NCI-H1048 (cell line): ENCODE measurements around the gene TFEC.
"Not testable (repeated sequence)": the region's sequence is repeated elsewhere in the genome, so short reads cannot be mapped to it uniquely, and the experiment has no call there.

Experiments
- DNase-seq: peaks from one replicate; lab custom pipeline; 2025; lab: John Stamatoyannopoulos, UW

Gene TFEC

GRCh38 chr7:116030651-116031276 is at the start of gene TFEC:
Gene TFEC (minus strand): TSS chr7:116030763. CDS start chr7:115984441, 46,322 bp downstream.
- DNase-seq, result no peak

DNA sequence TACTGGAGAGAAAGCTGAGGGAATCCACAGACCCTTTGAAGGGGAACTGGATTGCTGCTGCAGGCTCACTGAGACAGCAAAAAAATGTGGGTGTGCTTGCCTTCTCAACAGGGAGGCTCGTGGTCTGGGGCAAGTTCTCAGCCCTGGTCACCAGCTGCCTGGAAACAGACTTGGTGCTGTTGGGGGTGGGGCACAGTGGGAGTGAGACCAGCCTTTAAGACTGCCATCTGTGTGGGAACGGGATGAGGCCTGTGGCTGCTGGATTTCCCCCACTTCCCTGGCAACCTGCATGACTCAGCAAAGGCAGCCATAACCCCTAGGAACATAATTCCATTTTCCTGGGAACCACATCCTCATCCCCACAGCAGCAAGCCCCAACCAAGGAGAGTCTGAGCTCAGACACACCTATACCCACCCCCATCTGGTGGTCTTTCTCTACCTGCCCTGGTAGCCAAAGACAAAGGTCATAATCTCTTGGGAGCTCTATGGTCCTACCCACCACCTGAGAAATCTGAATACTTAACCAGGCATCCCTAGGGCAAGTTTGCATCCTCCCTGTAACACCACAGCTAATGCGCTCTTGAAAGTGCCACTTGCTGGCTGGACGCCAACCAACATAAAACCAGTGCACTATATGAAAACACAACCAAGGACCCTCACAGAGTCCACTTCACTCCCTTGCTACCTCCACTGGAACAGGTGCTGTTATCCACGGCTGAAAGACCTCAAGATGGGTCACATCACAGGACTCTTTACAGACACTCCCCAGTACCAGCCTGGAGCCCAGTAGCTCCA is 45.0 kb upstream of the TFEC start:
- DNase-seq, result no peak

DNA sequence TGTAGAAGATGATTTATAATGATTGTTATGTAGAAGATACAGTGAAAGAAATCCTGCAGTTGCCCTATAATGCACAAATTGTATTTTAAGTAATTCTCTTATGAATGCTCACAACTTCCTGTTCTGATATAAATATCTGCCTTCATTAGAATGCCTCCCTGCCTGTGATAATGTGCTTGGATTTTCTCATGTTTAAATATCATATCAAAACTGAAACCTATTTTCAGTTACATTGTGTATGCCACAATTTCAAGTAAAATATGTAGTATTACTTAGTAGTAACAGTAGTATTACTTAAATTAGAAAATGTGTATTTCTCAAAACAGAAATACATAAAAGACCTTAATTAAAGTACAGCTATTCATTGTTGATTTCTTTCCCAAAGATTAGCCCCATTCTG is 41.1 kb upstream of the TFEC start:
- no peak for DNase-seq

GRCh38 chr7:116064179-116064578 is 33.6 kb upstream of the TFEC start:
- no peak for DNase-seq

- DNase-seq, result no peak
These were observed 32.1 kb upstream of the TFEC start for GRCh38 chr7:116062666-116063065.

GRCh38 chr7:116052006-116052405 is 21.4 kb upstream of the TFEC start:
- DNase-seq, result no peak

GRCh38 chr7:116047261-116047660 is 16.7 kb upstream of the TFEC start:
- DNase-seq, result not testable (repeated sequence)

GRCh38 chr7:116045532-116045931 is 15.0 kb upstream of the TFEC start:
- no peak for DNase-seq

GRCh38 chr7:116041615-116042014 is 11.1 kb upstream of the TFEC start:
- no peak for DNase-seq

DNA sequence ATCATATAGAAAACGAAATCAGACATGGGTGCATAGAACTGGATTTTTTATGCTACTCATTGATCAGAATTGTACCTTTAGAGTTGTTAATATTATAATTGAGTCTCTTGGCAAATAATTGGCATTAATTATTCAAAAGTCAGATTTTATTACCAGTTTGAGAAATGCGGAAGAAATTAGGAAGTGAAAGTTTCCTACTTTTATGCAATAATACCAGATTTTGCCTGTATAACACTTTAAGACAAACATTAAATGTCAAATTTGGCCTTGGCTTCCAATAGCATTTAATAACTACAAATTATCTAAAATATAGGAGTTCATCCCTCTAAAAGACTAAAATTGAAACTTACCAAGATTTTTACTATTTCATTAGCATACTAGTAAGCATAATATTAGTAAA is 6.8 kb upstream of the TFEC start:
- no peak for DNase-seq

GRCh38 chr7:116034411-116034810 is 3.8 kb upstream of the TFEC start:
- DNase-seq, result no peak

DNA sequence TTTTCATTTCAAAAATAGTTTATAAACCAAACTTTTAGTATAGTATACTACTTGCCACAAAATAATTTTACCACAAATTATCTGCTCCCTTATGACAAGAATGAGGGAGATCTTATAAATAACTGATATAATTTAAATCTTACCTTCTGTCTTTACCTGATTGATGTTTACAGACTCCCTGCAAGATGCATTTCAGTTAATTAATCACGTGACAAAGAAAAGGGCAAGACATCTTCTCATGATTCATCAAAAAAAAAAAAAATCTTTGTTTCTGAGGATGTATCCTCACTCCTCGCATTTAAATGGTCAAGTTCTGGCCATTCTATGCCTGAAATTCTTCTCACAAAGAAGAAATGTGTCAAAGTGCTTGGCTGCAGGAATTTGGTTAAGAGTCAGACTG is 2.3 kb upstream of the TFEC start:
- no peak for DNase-seq

- no peak for DNase-seq
These were observed 1.8 kb downstream of the TFEC start for GRCh38 chr7:116028787-116029186.

DNA sequence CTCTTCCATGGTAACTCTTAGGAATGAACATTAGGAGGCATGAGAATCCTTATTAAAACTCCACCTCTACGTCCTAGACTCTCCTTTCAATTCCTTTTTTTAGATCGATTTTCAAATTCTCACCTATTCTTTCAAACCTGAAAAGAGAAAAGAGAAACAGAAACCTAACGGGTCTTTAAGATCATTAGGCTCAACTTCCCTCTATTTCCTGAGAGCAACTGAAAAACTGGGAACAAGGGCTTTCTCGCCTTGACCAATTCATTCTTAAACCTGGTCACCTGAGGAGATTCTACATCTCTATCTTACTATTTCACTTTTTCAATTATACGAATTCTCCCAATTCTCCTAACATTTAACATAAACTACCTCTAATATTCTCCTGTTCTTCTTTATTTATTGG is 2.8 kb downstream of the TFEC start:
- no peak for DNase-seq

GRCh38 chr7:116024826-116025809 is 5.4 kb downstream of the TFEC start:
- DNase-seq, result no peak

GRCh38 chr7:116021237-116021636 is 9.3 kb downstream of the TFEC start:
- DNase-seq, result no peak

- DNase-seq, result no peak
These were observed 11.8 kb downstream of the TFEC start for GRCh38 chr7:116018731-116019130.

GRCh38 chr7:116013675-116014074 is 16.9 kb downstream of the TFEC start:
- no peak for DNase-seq

GRCh38 chr7:116011584-116011983 is 19.0 kb downstream of the TFEC start:
- DNase-seq, result no peak

GRCh38 chr7:116004762-116005161 is 25.8 kb downstream of the TFEC start:
- not testable (repeated sequence) for DNase-seq

DNA sequence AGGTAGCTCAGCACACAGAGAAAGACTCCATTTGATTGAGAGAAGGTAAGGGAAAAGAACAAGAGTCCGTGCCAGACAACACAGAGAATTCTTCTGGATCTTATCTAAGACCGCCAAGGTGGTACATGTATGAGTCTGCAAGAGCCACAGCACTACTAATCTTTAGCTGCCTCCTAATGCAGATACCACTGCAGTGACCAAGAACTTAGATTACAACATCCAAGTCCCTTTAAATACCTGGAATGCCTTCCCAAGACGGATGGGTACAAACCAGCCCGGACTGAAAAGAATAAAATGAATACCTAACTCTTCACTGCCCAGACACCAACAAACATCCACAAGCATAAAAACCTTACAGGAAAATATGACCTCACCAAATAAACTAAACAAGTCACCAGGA is 33.3 kb downstream of the TFEC start:
- DNase-seq, result no peak

DNA sequence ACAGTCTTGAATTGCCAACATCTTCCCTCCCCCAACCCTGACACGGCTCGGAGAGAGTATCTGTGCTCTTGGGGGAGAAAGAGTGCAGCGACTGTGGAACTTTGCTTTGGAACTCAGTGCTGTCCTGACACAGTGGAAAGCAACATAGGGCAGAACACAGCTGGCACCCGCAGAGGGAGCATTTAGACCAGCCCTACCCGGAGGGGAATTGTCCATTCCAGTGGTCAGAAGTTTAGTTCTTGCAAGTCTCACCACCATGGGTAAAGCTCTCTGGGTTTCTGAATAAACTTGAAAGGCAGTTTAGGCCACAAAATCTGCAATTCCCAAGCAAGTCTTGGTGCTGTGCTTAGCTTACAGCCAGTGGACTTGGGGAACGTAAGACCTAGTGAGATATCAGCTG is 34.9 kb downstream of the TFEC start:
- DNase-seq, result no peak

DNA sequence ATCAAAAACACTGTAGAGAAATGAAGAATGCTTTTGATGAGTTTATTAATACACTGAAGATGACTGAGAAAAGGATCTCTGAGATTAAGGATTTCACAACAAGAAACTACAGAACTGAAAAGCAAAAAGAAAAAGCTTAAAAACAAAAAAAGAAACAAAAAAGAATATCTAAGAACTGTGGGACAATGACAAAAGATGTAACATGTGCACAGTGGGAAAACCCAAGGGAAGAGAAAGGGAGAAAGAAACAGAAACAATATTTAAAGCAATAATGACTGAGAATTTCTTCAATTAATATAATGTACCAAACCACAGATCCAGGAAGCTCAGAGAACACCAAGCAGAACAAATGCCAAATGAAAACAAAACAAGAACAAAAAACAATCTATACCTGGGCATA is 42.2 kb downstream of the TFEC start:
- no peak for DNase-seq
